AG04450 (cell line): ENCODE results near the gene SLC19A1. TPM values are rescaled to one million over a fixed set of nuclear protein-coding genes. Genes with fewer than 3 reads are reported as not detected.

ENCODE experiments used
- CTCF ChIA-PET: fragments of 300-600, 350-600 bp; formaldehyde crosslinking; extraction: SDS; loops from one replicate; lab custom pipeline; 2022; ENCODE audit warnings: antibody characterized with exemption, inconsistent platforms; lab: Charles Lee
- POLR2A ChIA-PET: fragments of 350-600 bp; formaldehyde crosslinking; extraction: SDS; loops from one replicate; lab custom pipeline; 2021; ENCODE audit warnings: antibody characterized with exemption, inconsistent platforms; lab: Yijun Ruan, JAX
- DNase-seq: peaks from one replicate; pipeline ENCODE4 v3.0.0-alpha.2; 2011; ENCODE audit warnings: low read depth, low spot score
- H3K27ac ChIP-seq: one replicate; pipeline ENCODE4 v1.5.1; 2012; ENCODE audit warnings: low read depth, low read length, control low read depth
- H3K27me3 ChIP-seq: one replicate; pipeline ENCODE4 v1.6.0; 2012; ENCODE audit warnings: low read length; ENCODE audit not compliant: control insufficient read depth, insufficient read depth
- H3K4me3 ChIP-seq: 2 replicates; pipeline ENCODE4 v1.5.1; 2011; ENCODE audit warnings: mild to moderate bottlenecking, low read depth, low read length, control low read depth
- H3K9me3 ChIP-seq: 2 replicates; pipeline ENCODE4 v1.5.1; 2012; ENCODE audit warnings: low read length; ENCODE audit not compliant: control insufficient read depth, insufficient read depth
- polyA plus RNA-seq: library from polyadenylated mRNA; depleted of rRNA; stranded (reverse); fragments of >200 nt; gene quantifications from 2 replicates; pipeline ENCODE4 v1.2.3, GENCODE V29; 2011
- TF ChIP-seq, protein P1 (sequence below): IDR thresholded peaks from 2 replicates; pipeline ENCODE4 v1.5.1; 2011; ENCODE audit warnings: low read depth, low read length, control low read depth, inconsistent platforms

SLC19A1 gene
- polyA plus RNA-seq, 1 experiment = 4.4 TPM

DNA sequence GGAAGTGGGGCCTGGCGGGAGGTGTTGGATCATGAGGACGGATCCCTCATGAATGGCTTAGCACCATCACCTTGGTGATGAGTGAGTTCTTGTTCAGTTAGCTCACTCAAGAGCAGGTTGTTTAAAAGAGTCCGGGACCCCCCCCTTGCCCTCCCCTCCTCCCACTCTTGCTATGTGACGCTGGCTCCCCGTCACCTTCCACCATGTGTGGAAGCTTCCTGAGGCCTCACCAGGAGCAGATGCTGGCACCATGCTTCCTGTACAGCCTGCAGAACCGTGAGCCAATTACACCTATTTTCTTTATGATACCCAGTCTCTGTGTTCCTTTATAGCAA lies 3.0 kb upstream of the SLC19A1 start:
- TF ChIP-seq, protein P1, sequence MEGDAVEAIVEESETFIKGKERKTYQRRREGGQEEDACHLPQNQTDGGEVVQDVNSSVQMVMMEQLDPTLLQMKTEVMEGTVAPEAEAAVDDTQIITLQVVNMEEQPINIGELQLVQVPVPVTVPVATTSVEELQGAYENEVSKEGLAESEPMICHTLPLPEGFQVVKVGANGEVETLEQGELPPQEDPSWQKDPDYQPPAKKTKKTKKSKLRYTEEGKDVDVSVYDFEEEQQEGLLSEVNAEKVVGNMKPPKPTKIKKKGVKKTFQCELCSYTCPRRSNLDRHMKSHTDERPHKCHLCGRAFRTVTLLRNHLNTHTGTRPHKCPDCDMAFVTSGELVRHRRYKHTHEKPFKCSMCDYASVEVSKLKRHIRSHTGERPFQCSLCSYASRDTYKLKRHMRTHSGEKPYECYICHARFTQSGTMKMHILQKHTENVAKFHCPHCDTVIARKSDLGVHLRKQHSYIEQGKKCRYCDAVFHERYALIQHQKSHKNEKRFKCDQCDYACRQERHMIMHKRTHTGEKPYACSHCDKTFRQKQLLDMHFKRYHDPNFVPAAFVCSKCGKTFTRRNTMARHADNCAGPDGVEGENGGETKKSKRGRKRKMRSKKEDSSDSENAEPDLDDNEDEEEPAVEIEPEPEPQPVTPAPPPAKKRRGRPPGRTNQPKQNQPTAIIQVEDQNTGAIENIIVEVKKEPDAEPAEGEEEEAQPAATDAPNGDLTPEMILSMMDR = no peak
- POLR2A ChIA-PET = no interaction called here
- no peak for DNase-seq
- Histone ChIP-seq H3K27me3 (peaks cover 13% of the 10 kb centered on the region), H3K27ac (no peak overlapping the region), H3K9me3 (no peaks in the 10 kb centered on the region; the same call in 1 of the 2 replicates), H3K4me3 (no peak overlapping the region)
- CTCF ChIA-PET = no interaction called here

GRCh38 chr21:45544449-45545235 lies 2.4 kb upstream of the SLC19A1 start:
- DNase-seq = no peak
- peaks cover 13% of the 10 kb centered on the region for H3K27me3 ChIP-seq
- ChIA-PET CTCF (no interaction called here), POLR2A (no interaction called here)
- H3K4me3 ChIP-seq = no peak overlapping the region
- TF ChIP-seq, protein P1 = no peak
- H3K9me3 ChIP-seq = no peaks in the 10 kb centered on the region; the same call in 1 of the 2 replicates
- no peak overlapping the region for H3K27ac ChIP-seq

- ChIA-PET CTCF (no interaction called here), POLR2A (no interaction called here)
- Histone ChIP-seq H3K4me3 (no peak overlapping the region), H3K27me3 (peaks cover 13% of the 10 kb centered on the region), H3K27ac (no peak overlapping the region), H3K9me3 (no peaks in the 10 kb centered on the region; the same call in 1 of the 2 replicates)
- no peak for DNase-seq
- TF ChIP-seq, protein P1 = no peak
Observed at GRCh38 chr21:45543710-45544448, 1.6 kb upstream of the SLC19A1 start.

DNA sequence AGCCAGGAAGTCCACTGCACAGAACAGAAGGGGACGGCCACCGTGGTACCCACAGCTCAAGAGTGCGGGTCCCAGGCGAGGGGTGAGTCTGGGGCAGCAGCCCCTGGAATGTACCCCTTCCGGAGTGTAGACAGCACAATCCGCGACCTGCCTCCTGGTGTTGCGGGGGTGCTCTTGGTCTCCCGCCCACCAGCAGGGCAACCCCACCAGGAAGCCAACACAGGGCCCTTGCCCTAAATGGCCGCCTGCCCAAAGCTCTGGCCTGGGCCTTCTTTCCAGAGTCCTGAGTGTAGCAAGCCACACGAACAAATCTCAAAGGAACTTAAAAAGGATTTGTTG lies 1.1 kb upstream of the SLC19A1 start:
- DNase-seq = no peak
- CTCF ChIA-PET = no interaction called here
- no peaks in the 10 kb centered on the region; the same call in 1 of the 2 replicates for H3K9me3 ChIP-seq
- TF ChIP-seq, protein P1 = no peak
- peaks cover 13% of the 10 kb centered on the region for H3K27me3 ChIP-seq
- POLR2A ChIA-PET = no interaction called here
- peak overlapping the region; percentile 21 for H3K27ac ChIP-seq
- H3K4me3 ChIP-seq = no peak overlapping the region
